GM12878 (cell line): ENCODE results near the gene ADRB1. TPM values are rescaled to one million over a fixed set of nuclear protein-coding genes. Genes with fewer than 3 reads are reported as not detected.

Experiments
- ATAC-seq: fragments of 200-7000 bp; cut with Tn5 transposase; 3 replicates; pipeline ENCODE4 v1.9.1; 2020; ENCODE audit warnings: mild to moderate bottlenecking, moderate library complexity
- BruUV-seq: library from RNA; stranded (reverse); fragments of 400-500 nt; replicated peaks from 2 replicates; lab custom pipeline; 2021; lab: Mats Ljungman, UMichigan
- CTCF ChIA-PET: fragments of 300-600 bp; sonication (Branson Sonifier 250); formaldehyde crosslinking; extraction: SDS; loops from one replicate; lab custom pipeline; 2021; ENCODE audit warnings: inconsistent platforms; lab: Yijun Ruan, JAX
- POLR2A ChIA-PET: fragments of 350-600 bp; formaldehyde crosslinking; extraction: SDS; loops from one replicate; lab custom pipeline; 2021; ENCODE audit warnings: inconsistent platforms; lab: Charles Lee
- RAD21 ChIA-PET: fragments of 300-600 bp; sonication (Branson Sonifier 250); formaldehyde crosslinking; loops from one replicate; lab custom pipeline; 2023; ENCODE audit warnings: antibody characterized with exemption; ENCODE audit not compliant: unreplicated experiment; lab: Charles Lee
- SMC1A ChIA-PET: fragments of 300-600 bp; sonication (Branson Sonifier 250); formaldehyde crosslinking; loops from one replicate; lab custom pipeline; 2023; ENCODE audit not compliant: unreplicated experiment, uncharacterized antibody; lab: Charles Lee
- DNase-seq: peaks from one replicate; pipeline ENCODE4 v3.0.0-alpha.2; 2011; ENCODE audit warnings: low read depth, low spot score
- FAIRE-seq: peaks from 3 replicates; lab custom pipeline; 2011; peaks lifted over from hg19 to GRCh38; lab: Jason Lieb, UNC
- H2AFZ ChIP-seq: 2 replicates; pipeline ENCODE4 v1.6.0; 2011; ENCODE audit warnings: low read depth, low read length, control low read depth; ENCODE audit not compliant: control insufficient read depth
- H3K27ac ChIP-seq: 2 replicates; pipeline ENCODE4 v1.5.1; 2011; ENCODE audit warnings: control low read depth; ENCODE audit not compliant: control insufficient read depth, insufficient read depth
- H3K27me3 ChIP-seq, 2 experiments: replicated peaks in 1 of 2; 2 replicates each; pipeline versions ENCODE4 v1.6.0 to v1.6.1; 2011; ENCODE audit warnings: low read length in 1 of 2; ENCODE audit not compliant: control insufficient read depth in 2 of 2, insufficient read depth in 2 of 2
- H3K36me3 ChIP-seq, 2 experiments: 2 replicates each; pipeline ENCODE4 v1.5.1; 2011; ENCODE audit warnings: low read length in 1 of 2; ENCODE audit not compliant: control insufficient read depth in 2 of 2, insufficient read depth in 2 of 2
- H3K4me1 ChIP-seq: 2 replicates; pipeline ENCODE4 v1.6.1; 2011; ENCODE audit warnings: mild to moderate bottlenecking, low read length, moderate library complexity, mixed read lengths; ENCODE audit not compliant: control insufficient read depth, insufficient read depth
- H3K4me2 ChIP-seq: 2 replicates; pipeline ENCODE4 v1.6.0; 2011; ENCODE audit warnings: control low read depth; ENCODE audit not compliant: control insufficient read depth, insufficient read depth
- H3K4me3 ChIP-seq: fragments of 200-600 bp; sonication (generic); 2 replicates; pipeline ENCODE4 v1.5.1; 2016
- H3K79me2 ChIP-seq: 2 replicates; pipeline ENCODE4 v1.6.0; 2011; ENCODE audit warnings: low read length; ENCODE audit not compliant: control insufficient read depth, insufficient read depth
- H3K9ac ChIP-seq: 2 replicates; pipeline ENCODE4 v1.8.0; 2011; ENCODE audit warnings: low read length, control low read depth, mixed read lengths; ENCODE audit not compliant: control insufficient read depth, insufficient read depth
- H3K9me3 ChIP-seq: replicated peaks from 3 replicates; pipeline ENCODE4 v1.5.1; 2011; ENCODE audit warnings: mild to moderate bottlenecking, low read length; ENCODE audit not compliant: control insufficient read depth, insufficient read depth
- H4K20me1 ChIP-seq: 2 replicates; pipeline ENCODE4 v1.6.0; 2011; ENCODE audit not compliant: control insufficient read depth, insufficient read depth
- EP300 ChIP-seq, 2 experiments: fragments of 150-350 bp in 1 of 2; IDR thresholded peaks; 2 replicates each; pipeline ENCODE4 v1.6.1; 2011 to 2012; ENCODE audit warnings: low read depth in 2 of 2, low read length in 2 of 2, borderline replicate concordance in 1 of 2, improper control_type of control experiment in 1 of 2, inconsistent platforms in 1 of 2; ENCODE audit not compliant: control insufficient read depth in 1 of 2
- GABPA ChIP-seq: IDR thresholded peaks from 2 replicates; pipeline ENCODE4 v1.6.1; 2014; ENCODE audit warnings: antibody characterized with exemption, low read depth, mild to moderate bottlenecking, inconsistent platforms
- IRF4 ChIP-seq: IDR thresholded peaks from 2 replicates; pipeline ENCODE4 v1.6.1; 2011; ENCODE audit warnings: low read depth, low read length
- SP1 ChIP-seq: IDR thresholded peaks from one replicate; pipeline ENCODE4 v1.6.1; 2011; ENCODE audit warnings: low read depth, low read length
- ZNF274 ChIP-seq: IDR thresholded peaks from one replicate; pipeline ENCODE4 v1.8.0; 2011; ENCODE audit not compliant: insufficient read length, insufficient read depth
- WGBS: methylation state at CpG from one replicate; pipeline ENCODE4 v1.1.6; 2016; ENCODE audit warnings: low lambda C conversion rate; ENCODE audit not compliant: insufficient replicate concordance, insufficient coverage; ENCODE audit errors: missing lambda C conversion rate; 5-methylcytosine and 5-hydroxymethylcytosine counted together
- in situ Hi-C: fragments of 300-500 bp; cut with MboI; formaldehyde crosslinking; loops from 9 replicates; pipeline ENCODE4 v1.14.3; 2018; ENCODE audit warnings: mixed read lengths
- intact Hi-C: fragments of 100-400 bp; cut with micrococcal nuclease; formaldehyde crosslinking; loops from one replicate; pipeline ENCODE4 v1.14.2; 2022; ENCODE audit not compliant: unreplicated experiment
- polyA plus RNA-seq, 11 experiments: library from polyadenylated mRNA; depleted of rRNA in 4 of 11; unstranded in 6 of 11; stranded (reverse) in 5 of 11; fragments of >200 nt; fragmentation: Nextera tagmentation in 4 of 11; fragmentation: Illumina TruSeq in 1 of 11; extraction: Ambion mirVana in 4 of 11; extraction: Trizol in 1 of 11; gene quantifications; 1 replicate in 1 of 11; 2 replicates in 10 of 11; pipeline versions ENCODE4 v1.2.1 to v1.2.3, GENCODE V29; 2011 to 2016; ENCODE audit warnings: inconsistent platforms in 2 of 11, missing spikeins in 2 of 11, low read depth in 1 of 11
- total RNA-seq, 4 experiments: library from RNA; depleted of rRNA in 3 of 4; stranded (reverse); fragments of >200 nt in 3 of 4; fragmentation: Illumina TruSeq in 1 of 4; extraction: Trizol in 1 of 4; gene quantifications; 2 replicates each; pipeline versions ENCODE4 v1.2.1 to v1.2.3, GENCODE V29; 2013 to 2021
- TF ChIP-seq, protein P1 (sequence below): fragments of 450-650 bp; IDR thresholded peaks from 2 replicates; pipeline ENCODE4 v1.6.1; 2017; ENCODE audit warnings: mild to moderate bottlenecking

Gene ADRB1
- total and polyA plus RNA-seq, 10 of the 15 experiments (the other 5 are each of a cell fraction or from before 2014, with no cell fraction given): 0.26 to 4.5 (median 1.1) TPM

DNA sequence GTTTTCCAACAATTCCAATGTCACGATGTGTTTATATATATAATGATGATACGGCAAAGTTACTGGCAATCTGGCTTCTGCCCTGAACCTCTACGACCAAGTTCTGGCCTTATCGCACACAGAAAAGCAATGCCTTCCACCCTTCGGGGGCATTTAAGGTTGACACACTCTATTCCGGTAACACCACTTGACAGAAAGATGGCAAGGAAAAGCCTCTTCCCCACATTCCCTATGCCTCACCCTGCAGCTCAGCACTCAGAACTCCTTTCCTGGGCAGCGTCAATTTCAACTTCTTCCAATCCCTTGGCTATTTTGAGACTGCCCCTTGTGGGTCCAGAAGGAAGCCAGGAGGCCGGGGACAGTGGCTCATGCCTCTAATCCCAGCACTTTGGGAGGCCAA, 2.5 kb upstream of the ADRB1 start:
- Histone ChIP-seq H3K9me3 (peaks cover 2% of the 10 kb centered on the region; the same call in 1 of the 3 replicates), H3K27me3 (peaks cover 0 to 3% of the 10 kb centered on the region in 2 experiments; a peak in 2 of 4 replicates), H3K4me1 (peaks cover 5% of the 10 kb centered on the region), H3K9ac (no peak overlapping the region), H3K79me2 (no peaks in the 10 kb centered on the region), H3K4me3 (no peak overlapping the region), H3K27ac (no peak overlapping the region), H2AFZ (no peak overlapping the region), H4K20me1 (no peaks in the 10 kb centered on the region), H3K36me3 (no peaks in the 10 kb centered on the region), H3K4me2 (no peak overlapping the region)
- DNase-seq: no peak
- ChIA-PET RAD21 (no interaction called here), CTCF (no interaction called here), SMC1A (interaction anchor here (1.1 to 1.4 kb wide), 2 partner anchors 19 to 40 kb away, joined by 3 to 4 read pairs; no protein-coding TSS in a partner anchor), POLR2A (no interaction called here)
- FAIRE-seq: no peak
- no TSS peak for BruUV-seq
- TF ChIP-seq SP1 (no peak), ZNF274 (no peak), EP300 (IDR thresholded peaks at IDR 0.05; ENCODE audit: borderline replicate concordance in 1 of 2, control insufficient read depth in 1 of 2, low read depth in 2 of 2, low read length in 2 of 2) (no peak), IRF4 (no peak), GABPA (no peak)
- TF ChIP-seq, protein P1, sequence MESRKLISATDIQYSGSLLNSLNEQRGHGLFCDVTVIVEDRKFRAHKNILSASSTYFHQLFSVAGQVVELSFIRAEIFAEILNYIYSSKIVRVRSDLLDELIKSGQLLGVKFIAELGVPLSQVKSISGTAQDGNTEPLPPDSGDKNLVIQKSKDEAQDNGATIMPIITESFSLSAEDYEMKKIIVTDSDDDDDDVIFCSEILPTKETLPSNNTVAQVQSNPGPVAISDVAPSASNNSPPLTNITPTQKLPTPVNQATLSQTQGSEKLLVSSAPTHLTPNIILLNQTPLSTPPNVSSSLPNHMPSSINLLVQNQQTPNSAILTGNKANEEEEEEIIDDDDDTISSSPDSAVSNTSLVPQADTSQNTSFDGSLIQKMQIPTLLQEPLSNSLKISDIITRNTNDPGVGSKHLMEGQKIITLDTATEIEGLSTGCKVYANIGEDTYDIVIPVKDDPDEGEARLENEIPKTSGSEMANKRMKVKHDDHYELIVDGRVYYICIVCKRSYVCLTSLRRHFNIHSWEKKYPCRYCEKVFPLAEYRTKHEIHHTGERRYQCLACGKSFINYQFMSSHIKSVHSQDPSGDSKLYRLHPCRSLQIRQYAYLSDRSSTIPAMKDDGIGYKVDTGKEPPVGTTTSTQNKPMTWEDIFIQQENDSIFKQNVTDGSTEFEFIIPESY: no peak
- in situ Hi-C loops: no loop called here
- no peak for ATAC-seq
- 78% methylated on average over 8 of the region's 8 CpGs for WGBS
- intact Hi-C loops: no loop called here
